HFFc6 (cell line): ENCODE data around the gene RBM44. TPM values are rescaled to one million over a fixed set of nuclear protein-coding genes. Genes with fewer than 3 reads are reported as not detected.

ENCODE experiments used
- DNase-seq: peaks from one replicate; pipeline ENCODE4 v3.0.0-alpha.2; 2018
- H3K27ac Mint-ChIP-seq: 2 replicates; pipeline ENCODE4 v1.8.0; 2020; ENCODE audit warnings: mild to moderate bottlenecking, mixed read lengths
- H3K27me3 Mint-ChIP-seq: 2 replicates; pipeline ENCODE4 v1.8.0; 2021; ENCODE audit warnings: mild to moderate bottlenecking, moderate library complexity, mixed read lengths; ENCODE audit not compliant: insufficient read depth
- H3K36me3 Mint-ChIP-seq: 2 replicates; pipeline ENCODE4 v1.8.0; 2021; ENCODE audit warnings: low read depth, mixed read lengths
- H3K4me1 Mint-ChIP-seq: 2 replicates; pipeline ENCODE4 v1.8.0; 2020; ENCODE audit warnings: low read depth, mixed read lengths
- H3K4me3 Mint-ChIP-seq: 2 replicates; pipeline ENCODE4 v1.8.0; 2020; ENCODE audit warnings: mild to moderate bottlenecking, moderate library complexity, mixed read lengths
- H3K9me3 Mint-ChIP-seq: 2 replicates; pipeline ENCODE4 v1.8.0; 2020; ENCODE audit warnings: mild to moderate bottlenecking, mixed read lengths
- total RNA-seq, 6 experiments: library from RNA; stranded (reverse); fragmentation: NEBNext Ultra II Directional; extraction: Animal tissue kit (Norgen Biotek cat#: 25700); gene quantifications; 2 replicates in 1 of 6; 3 replicates in 5 of 6; pipeline ENCODE4 v1.2.3, GENCODE V29; 2021
- TF ChIP-seq, protein P1 (sequence below): fragments of 200-600 bp; sonication (generic); IDR thresholded peaks from 2 replicates; pipeline ENCODE4 v1.5.0; 2021; ENCODE audit warnings: antibody characterized with exemption, mild to moderate bottlenecking

RBM44 gene
- total RNA-seq, 6 experiments from 2014 or later, result 0.07 to 0.10 (median 0.09) TPM; not detected in 1

DNA sequence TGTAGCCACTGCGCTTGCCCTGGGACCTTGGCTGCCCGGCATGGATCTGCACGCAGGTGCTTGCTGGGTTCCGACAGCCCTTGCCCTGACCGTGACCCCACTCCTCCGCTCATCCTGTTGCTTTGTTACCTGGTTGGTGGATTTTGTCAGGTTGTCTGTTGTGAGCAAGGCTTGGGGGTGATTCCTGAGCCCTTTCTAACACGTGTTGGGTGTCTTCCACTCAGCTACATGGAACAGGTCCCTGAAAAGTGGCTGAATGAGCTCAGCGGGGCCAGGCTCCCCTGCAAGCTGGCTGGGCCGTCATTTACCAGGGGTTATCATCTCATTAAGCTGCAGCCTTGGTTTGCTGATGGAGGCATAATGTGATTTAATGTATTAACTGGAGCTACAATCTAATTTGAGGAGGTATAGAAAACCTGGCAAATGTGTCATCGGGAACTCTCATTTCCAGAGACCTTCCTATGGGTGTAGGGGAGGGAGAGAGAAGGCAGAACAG, 85.4 kb downstream of the RBM44 start:
- TF ChIP-seq, protein P1, sequence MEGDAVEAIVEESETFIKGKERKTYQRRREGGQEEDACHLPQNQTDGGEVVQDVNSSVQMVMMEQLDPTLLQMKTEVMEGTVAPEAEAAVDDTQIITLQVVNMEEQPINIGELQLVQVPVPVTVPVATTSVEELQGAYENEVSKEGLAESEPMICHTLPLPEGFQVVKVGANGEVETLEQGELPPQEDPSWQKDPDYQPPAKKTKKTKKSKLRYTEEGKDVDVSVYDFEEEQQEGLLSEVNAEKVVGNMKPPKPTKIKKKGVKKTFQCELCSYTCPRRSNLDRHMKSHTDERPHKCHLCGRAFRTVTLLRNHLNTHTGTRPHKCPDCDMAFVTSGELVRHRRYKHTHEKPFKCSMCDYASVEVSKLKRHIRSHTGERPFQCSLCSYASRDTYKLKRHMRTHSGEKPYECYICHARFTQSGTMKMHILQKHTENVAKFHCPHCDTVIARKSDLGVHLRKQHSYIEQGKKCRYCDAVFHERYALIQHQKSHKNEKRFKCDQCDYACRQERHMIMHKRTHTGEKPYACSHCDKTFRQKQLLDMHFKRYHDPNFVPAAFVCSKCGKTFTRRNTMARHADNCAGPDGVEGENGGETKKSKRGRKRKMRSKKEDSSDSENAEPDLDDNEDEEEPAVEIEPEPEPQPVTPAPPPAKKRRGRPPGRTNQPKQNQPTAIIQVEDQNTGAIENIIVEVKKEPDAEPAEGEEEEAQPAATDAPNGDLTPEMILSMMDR, result no peak
- H3K4me3 Mint-ChIP-seq, result no peak overlapping the region
- H3K27ac Mint-ChIP-seq, result no peak overlapping the region
- H3K9me3 Mint-ChIP-seq, result no peaks in the 10 kb centered on the region
- peaks cover 14% of the 10 kb centered on the region for H3K4me1 Mint-ChIP-seq
- H3K36me3 Mint-ChIP-seq, result no peaks in the 10 kb centered on the region
- H3K27me3 Mint-ChIP-seq, result peaks cover 5% of the 10 kb centered on the region
- no peak for DNase-seq

DNA sequence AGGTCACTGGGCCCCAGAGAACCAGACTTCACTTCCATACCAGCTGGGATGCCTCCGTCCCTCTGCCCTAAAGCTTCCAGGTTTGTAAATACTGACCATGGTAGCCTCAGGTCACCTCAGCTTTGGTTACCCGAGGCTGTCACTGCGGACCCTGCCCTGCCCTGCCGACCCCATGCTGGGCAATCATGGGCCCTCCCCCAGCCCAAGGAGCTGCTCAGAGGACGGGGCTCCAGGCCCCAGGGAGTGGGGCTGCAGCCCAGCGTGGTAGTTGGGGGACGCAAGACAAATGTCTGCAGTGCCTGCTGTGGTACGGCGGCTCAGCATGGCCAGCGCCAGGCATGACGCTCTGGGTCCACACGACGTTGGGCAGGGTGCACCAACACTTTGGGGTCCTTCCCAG, 86.1 kb downstream of the RBM44 start:
- Mint-ChIP-seq H3K4me3 (no peak overlapping the region), H3K36me3 (no peaks in the 10 kb centered on the region), H3K4me1 (peaks cover 13% of the 10 kb centered on the region), H3K9me3 (no peaks in the 10 kb centered on the region), H3K27ac (no peak overlapping the region), H3K27me3 (peaks cover 5% of the 10 kb centered on the region)
- TF ChIP-seq, protein P1, result no peak
- no peak for DNase-seq

DNA sequence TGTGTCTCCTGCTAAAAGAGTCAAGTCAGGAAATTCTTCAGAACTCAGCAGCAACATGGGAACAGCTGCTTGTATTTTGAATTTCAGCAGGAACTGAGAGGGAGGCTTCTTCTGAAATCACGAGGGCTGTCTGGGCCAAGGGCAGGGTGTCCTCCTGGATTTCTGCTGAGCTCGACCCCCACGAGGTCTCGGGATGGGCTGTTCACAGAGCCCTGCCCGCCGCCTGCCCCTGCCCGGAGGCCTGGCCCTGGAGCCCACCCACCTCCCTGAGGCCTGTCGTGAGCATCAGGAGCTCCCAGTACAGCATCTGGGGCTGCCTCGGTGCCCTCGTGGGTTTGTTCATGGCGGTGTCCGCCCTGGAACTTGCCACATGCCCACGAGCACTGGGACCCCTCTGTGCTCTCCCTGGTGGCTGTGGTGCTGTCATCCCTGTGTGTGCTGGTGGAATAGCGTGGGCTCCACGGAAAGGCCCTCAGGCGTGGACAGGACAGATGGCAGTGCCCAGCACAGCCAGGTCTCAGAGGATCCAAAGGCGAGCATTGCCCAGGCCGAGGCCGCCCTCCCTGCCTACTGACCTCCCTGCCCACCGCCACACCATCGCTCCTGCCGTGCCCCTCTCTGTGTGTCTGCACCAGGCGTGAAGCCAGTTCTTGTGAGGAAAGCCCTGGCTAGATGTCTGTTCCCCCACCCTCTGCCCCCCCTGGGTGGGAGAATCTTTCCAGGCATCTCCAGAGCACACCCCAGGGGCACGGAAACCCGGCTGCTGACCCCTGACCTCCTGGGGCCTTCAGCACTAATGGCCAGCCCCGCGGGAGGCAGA, 86.7 kb downstream of the RBM44 start:
- no peak overlapping the region for H3K4me3 Mint-ChIP-seq
- no peaks in the 10 kb centered on the region for H3K9me3 Mint-ChIP-seq
- DNase-seq, result no peak
- H3K4me1 Mint-ChIP-seq, result peaks cover 13% of the 10 kb centered on the region
- no peaks in the 10 kb centered on the region for H3K36me3 Mint-ChIP-seq
- TF ChIP-seq, protein P1, result no peak
- H3K27ac Mint-ChIP-seq, result no peak overlapping the region
- peaks cover 5% of the 10 kb centered on the region for H3K27me3 Mint-ChIP-seq

DNA sequence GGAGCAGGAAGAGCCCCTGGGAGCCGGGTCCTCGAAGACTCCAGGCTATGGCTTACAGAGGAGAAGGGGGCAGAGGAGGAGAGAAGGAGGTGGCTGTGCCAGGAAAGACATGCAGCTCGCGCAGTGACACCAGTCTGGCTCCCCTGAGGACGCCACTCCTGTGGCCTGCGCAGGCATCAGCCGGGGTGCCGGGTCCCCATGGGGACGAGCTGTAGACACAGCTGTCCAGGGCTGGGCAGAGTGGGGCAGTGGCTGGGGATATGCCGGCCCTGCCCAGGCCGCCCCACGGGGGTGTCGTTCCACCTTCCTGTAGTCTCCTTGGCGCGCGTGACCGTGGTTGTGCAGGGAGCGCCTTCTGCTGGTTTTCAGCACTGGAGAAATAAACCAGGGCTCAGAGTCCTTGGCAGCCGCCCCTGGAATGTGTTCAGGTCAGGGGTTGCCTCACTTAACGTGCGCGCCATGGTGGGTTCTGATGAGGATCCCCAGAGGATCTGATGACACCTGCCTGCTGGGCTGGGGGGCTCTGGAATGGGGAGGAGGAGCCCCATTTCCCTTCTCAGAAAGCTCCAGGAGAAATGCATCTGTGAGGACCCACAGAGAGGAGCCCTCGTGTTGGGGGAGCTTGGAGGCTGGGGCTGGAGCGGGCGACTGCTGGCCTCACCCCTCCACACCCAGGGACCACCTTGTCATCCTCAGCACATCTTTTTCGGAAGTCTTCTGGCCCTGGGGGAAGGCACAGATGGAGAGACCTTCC, 87.5 kb downstream of the RBM44 start:
- Mint-ChIP-seq H3K4me1 (peaks cover 13% of the 10 kb centered on the region), H3K27ac (no peak overlapping the region), H3K36me3 (no peaks in the 10 kb centered on the region), H3K27me3 (peaks cover 5% of the 10 kb centered on the region), H3K4me3 (no peak overlapping the region), H3K9me3 (no peaks in the 10 kb centered on the region)
- no peak for DNase-seq
- TF ChIP-seq, protein P1, result no peak

DNA sequence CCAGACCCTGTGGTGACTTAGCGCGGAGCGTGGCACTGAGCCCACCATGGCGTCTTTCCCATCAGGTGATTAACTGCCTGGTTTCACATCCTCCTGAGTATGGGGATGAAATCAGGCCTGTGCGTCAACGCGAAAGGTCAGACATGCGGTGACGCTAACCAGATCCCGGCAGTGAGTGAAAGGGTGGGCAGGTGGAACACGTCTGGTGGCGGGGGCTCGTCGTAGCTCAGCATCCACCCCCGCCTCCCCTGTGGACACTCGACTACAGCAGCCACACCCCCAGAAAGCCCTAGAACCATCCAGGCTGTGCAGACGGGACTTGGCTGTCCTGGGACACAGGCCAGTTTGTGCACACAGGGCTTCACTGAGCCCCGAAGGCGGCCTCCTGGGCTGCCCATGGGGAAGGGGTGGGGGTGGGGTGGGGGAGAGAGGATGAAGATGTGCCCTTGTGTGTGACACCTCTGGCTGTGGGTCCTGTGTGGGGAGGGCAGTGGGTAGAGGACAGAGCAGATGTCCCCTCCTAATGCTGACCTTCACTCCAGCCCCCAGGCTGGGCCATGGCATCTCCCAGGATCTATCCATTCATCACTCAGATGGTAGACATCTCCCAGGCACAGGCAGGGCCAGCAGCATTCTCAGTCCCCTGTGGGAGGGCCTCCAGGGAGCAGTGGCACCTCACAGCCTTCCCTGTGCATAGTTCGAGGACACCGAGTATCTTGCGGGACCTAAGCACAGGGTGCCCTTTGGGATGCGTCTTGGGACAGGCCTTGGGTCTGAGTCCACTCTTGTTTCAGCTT, 88.3 kb downstream of the RBM44 start:
- no peaks in the 10 kb centered on the region for H3K36me3 Mint-ChIP-seq
- TF ChIP-seq, protein P1, result no peak
- H3K9me3 Mint-ChIP-seq, result no peaks in the 10 kb centered on the region
- H3K4me3 Mint-ChIP-seq, result no peak overlapping the region
- no peak overlapping the region for H3K27ac Mint-ChIP-seq
- H3K27me3 Mint-ChIP-seq, result peaks cover 3% of the 10 kb centered on the region
- peaks cover 13% of the 10 kb centered on the region for H3K4me1 Mint-ChIP-seq
- no peak for DNase-seq
